Fibroblast of upper back skin (primary cell): ENCODE data around the gene CUEDC1.

Experiments
- DNase-seq: peaks from one replicate; pipeline ENCODE4 v3.0.0-alpha.2; 2013

The CUEDC1 gene

DNA sequence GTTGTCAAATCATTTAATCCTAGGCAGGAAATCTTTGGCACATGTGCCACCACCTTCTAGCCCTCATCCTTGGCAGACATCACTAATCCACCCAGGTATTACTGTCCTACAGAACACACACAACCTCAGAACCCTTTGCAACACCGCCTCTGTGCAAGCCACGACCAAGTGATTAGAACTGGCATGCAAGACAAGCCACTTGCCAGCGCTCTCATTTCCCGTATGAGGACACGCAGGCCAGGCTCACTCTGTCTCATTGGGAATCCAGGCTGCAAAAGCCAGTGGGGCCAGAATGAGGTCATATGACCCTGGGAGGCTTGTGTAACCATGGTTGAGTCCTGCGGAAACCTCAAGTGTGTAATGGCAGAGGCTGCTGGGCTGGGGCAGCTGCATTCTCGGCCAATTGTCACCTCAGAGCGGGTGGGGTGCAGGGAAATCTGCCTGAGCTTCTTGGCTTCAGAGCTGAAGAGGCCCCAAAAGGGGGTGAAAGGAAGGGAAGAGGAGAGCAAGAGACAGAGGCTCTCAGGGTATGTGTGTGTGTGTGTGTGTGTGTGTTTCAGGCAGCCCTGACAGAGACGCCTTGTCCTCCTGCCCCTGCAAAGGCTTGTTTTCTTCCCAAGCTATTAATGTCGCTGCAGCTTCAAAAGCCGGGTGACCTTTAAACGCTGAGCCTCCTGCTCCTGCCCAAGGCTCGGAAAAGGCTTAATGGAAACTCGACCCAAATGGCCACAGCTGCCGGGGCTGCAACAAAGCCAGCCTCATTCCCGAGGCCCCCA is 62.2 kb downstream of the CUEDC1 start:
- peak; percentile 97 for DNase-seq

DNA sequence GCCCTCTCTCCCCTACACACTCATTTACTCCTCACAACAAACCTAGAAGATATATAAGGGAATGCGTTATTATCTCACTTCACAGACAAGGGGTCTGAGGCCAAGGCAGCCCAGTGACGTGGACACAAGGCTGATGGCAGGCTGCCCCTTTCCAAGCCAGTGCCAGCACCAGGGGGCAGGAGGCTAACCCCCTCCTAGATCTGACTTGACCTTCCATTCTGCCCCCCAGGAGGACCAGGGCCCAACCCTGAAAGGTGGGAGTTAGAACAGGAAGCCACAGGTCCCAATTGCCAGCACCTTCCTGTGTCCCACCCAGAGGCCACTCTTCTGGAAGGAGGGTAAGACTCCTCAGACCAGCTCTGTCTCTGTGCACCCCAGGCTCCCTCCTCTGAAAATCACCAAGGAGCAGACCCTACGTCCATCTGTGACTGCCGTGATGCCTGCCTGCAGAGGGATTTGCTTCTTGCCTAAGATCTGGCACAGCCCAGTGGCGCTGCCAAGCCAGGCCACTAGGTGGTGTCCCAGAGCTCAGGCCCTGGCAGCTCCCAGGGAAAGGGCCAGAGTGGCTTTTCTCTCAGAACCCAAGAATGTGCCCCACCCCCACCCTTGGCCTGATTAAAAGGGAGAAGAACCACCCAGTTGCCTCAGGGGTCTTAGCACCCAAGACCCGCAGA is 62.9 kb downstream of the CUEDC1 start:
- DNase-seq: peak; percentile 87

- DNase-seq: no peak
Measured at GRCh38 chr17:57890857-57891232, 64.4 kb downstream of the CUEDC1 start.

- peak; percentile 69 for DNase-seq
Measured at GRCh38 chr17:57889892-57890856, 65.0 kb downstream of the CUEDC1 start.

DNA sequence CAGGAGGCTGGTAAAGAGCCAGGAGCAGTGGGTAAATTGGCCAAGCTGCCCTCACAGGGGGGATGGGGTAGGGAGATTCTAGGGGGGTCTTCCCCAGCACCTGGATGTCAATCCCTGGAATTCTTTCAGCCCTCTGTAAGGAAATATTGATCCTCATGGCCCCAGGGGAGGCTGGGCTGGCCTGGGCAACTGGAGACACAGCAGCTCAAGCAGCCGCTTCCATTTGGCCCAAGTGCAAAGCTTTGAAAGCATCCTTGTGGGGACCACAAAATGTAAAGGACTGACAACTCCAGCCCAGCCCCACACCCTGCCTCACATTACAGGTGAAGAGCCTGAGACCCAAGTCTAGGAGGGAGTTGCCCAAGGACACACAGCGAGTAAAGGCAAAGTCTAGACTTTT is 66.0 kb downstream of the CUEDC1 start:
- no peak for DNase-seq

DNA sequence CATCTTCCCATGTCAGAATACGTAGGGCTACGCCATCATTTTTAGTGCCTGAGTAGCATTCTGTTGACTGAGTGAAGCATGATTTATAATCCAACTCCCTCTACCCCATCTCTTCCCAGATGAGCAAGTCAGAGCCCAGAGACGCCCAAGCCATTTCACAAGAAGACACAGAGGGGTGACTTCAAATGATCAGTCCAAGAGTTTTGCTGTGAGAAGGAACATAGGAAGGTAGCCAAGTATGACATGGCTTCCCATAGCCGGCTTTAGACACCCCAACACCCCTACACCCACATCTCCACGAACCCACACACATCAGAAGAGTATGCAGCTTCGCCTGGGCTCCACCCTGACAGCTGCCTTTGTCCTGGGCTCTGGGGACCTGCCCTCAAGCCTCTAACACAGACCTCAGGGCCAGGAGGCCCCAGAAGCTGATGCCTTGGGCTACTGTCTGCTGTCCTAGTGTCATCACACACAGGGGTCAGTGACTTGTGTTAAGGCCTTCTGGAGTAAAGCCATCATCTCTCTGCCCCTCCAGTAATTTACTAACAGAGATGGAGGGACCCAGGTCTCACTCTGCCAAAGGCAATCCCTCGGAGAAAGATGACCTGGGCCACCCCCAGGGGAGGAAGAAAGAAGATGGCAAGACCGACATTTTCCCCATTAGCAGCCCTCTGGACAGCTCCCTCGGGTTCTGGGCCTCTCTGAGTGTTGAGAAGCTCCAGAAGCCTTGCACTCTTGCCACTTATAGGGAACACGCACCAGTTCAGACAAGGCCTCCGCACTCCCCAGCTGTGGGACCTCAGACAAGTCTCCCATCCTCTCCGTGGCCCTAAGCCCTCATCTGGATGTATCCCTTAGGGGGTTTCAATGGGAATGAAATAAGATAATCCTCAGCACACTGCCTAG is 66.6 kb downstream of the CUEDC1 start:
- DNase-seq: no peak

- no peak for DNase-seq
Measured at GRCh38 chr17:57887161-57887560, 68.1 kb downstream of the CUEDC1 start.

DNA sequence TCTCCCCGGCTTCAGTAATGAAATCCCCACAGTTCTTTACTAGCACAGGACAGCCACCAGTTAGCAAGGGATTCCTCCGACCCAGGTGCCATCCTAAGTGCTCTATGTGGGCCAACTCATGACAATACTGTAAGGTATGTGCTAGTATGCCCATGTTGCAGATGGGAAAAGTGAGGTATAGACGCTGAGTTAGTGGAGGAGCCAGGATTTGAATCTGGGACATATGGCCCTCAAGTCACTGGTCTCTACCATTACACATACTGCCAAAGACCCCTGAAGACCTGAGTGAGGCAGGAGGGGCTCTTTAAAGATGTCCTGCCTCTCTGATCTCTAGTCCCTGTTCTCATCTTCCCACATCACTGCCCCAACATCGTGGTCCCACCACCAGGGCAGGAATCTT is 69.2 kb downstream of the CUEDC1 start:
- DNase-seq: no peak

GRCh38 chr17:57885148-57885915 is 69.9 kb downstream of the CUEDC1 start:
- DNase-seq: no peak

GRCh38 chr17:57881783-57882351 is 73.3 kb downstream of the CUEDC1 start:
- DNase-seq: peak; percentile 59

GRCh38 chr17:57881143-57881542 is 74.1 kb downstream of the CUEDC1 start:
- DNase-seq: peak; percentile 96

DNA sequence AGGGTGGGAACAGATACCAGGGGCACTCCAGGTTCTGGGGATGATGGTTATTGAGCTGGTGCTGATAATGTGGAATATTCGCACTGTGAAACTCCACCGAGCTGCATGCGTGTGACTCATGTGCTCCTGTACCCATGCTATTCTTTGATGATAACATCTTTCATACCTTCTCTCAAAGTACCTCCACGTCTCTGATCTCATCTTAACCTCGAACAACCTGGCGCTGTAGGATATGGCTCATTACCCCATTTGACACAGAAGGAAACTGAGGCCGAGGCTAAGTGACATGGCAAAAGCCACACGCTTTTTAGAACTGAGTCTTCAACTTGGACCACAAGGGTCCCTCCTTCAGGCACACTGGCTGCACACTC is 75.1 kb downstream of the CUEDC1 start:
- DNase-seq: no peak

GRCh38 chr17:57879437-57880085 is 75.7 kb downstream of the CUEDC1 start:
- DNase-seq: no peak

GRCh38 chr17:57877803-57878377 is 77.3 kb downstream of the CUEDC1 start:
- no peak for DNase-seq

DNA sequence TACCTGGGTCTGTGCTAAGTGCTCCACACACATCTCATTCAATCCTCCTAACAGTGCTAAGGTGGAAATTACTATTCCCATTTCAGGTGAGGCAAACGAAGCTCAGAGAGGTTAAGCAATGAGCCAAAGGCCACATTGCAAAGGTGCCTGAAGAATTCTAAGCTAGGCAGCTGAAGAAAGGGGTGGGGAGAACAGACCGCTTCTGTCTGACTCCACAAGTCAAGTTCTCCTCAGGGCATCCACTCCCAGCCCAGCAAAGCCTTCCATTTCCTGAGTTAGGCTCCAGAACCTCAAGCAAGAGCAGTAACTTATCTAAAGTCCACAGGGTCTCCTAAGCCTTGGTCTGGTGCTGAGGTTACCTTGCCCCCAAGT is 78.4 kb downstream of the CUEDC1 start:
- no peak for DNase-seq

DNA sequence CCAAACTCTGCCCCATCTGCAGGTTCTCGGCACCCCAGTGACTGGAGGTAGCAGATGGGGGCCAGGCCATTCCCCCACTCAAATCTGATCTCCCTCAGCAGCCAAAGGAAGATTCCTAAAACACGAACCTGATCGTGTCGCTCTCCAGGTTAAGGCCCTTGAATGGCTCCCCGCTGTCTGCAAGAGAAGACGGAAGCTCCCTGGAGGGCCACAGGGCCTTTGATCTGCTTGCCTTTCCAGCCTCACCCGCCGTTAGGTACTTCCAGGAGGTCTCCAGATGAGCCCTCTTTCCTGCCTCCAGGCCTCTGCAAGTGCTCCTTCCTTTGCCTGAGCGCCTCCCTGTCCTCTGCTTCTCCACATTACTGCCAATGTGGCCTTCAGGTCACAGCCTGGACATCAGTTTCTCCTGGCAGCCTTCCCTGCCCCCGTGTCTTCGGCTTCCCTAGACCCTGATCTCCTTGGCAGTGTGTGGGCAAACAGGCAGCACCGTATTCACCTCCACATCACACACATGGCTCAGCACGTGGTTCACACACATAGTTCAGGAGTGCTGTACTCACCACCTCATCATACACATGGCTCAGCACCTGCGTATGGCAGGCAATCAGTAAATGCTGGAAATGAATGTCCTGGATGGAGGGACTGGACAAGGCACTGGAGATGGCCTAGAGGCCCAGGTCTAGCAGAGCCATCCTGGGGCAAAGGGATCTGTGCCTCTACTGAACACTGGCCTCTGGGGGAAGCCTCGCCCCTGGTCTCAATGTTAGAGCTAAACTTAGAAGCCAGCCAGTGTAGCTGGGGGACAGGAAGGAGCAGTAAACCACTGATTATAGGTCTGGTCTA is 79.0 kb downstream of the CUEDC1 start:
- no peak for DNase-seq

GRCh38 chr17:57875290-57876022 is 79.8 kb downstream of the CUEDC1 start:
- DNase-seq: peak; percentile 99

- peak; percentile 98 for DNase-seq
Measured at GRCh38 chr17:57874434-57875289, 80.5 kb downstream of the CUEDC1 start.
